GM21515 (cell line): ENCODE results near the gene ACSF3.

Source experiments
- ATAC-seq: cut with Tn5 transposase; IDR thresholded peaks from one replicate; pipeline ENCODE4 v1.9.1; 2021; ENCODE audit not compliant: unreplicated experiment

Gene ACSF3

GRCh38 chr16:89197633-89198416, 104.2 kb downstream of the ACSF3 start:
- ATAC-seq: no peak

GRCh38 chr16:89198417-89199240, 105.0 kb downstream of the ACSF3 start:
- no peak for ATAC-seq

- ATAC-seq: no peak
Observed at GRCh38 chr16:89199241-89200123, 105.8 kb downstream of the ACSF3 start.

GRCh38 chr16:89200124-89200849, 106.6 kb downstream of the ACSF3 start, which contains the start of gene SLC22A31:
Gene SLC22A31 (minus strand): TSS chr16:89200537. CDS start chr16:89200501, 36 bp downstream.
- ATAC-seq: no peak

GRCh38 chr16:89200850-89201411, 107.3 kb downstream of the ACSF3 start:
- no peak for ATAC-seq

- ATAC-seq: no peak
Observed at GRCh38 chr16:89201439-89202377, 108.1 kb downstream of the ACSF3 start.

GRCh38 chr16:89202422-89203215, 109.0 kb downstream of the ACSF3 start:
- no peak for ATAC-seq
